Activated CD8-positive, alpha-beta memory T cell treated with anti-CD3 and anti-CD28 coated beads for 36 hours (primary cell): Measurements from ENCODE around the gene CD300A. TPM values are rescaled to one million over a fixed set of nuclear protein-coding genes. Genes with fewer than 3 reads are reported as not detected.

ENCODE experiments used
- CTCF ChIA-PET: fragments of 350-600 bp; sonication (Branson Sonifier 250); formaldehyde crosslinking; loops from one replicate; lab custom pipeline; 2021; ENCODE audit warnings: antibody characterized with exemption; lab: Charles Lee
- POLR2A ChIA-PET: fragments of 350-600 bp; sonication (Branson Sonifier 250); formaldehyde crosslinking; loops from one replicate; lab custom pipeline; 2021; ENCODE audit warnings: antibody characterized with exemption; lab: Charles Lee
- total RNA-seq, 2 experiments: library from RNA; stranded (reverse); gene quantifications; one replicate each; pipeline ENCODE4 v1.2.3, GENCODE V29; 2021

The CD300A gene
- total RNA-seq, 2 experiments from 2014 or later = 4.4 to 5.1 TPM

- ChIA-PET POLR2A (no interaction called here), CTCF (interaction anchor here (0.7 to 9.3 kb wide), 4 partner anchors 21 to 84 kb away, joined by 3 to 89 read pairs (median 3); no protein-coding TSS in a partner anchor)
Measured at GRCh38 chr17:74451557-74451956, 14.9 kb upstream of the CD300A start.

- ChIA-PET POLR2A (interaction anchor here (0.8 kb wide), 1 partner anchor 94 kb away, joined by 3 read pairs; no protein-coding TSS in a partner anchor), CTCF (interaction anchor here (0.7 to 9.3 kb wide), 2 partner anchors 23 to 73 kb away, joined by 3 to 89 read pairs; no protein-coding TSS in a partner anchor)
Measured at GRCh38 chr17:74452033-74452840, 14.2 kb upstream of the CD300A start.

GRCh38 chr17:74452841-74453661 lies 13.4 kb upstream of the CD300A start:
- POLR2A ChIA-PET = interaction anchor here (0.8 kb wide), 1 partner anchor 93 kb away, joined by 3 read pairs; no protein-coding TSS in a partner anchor
- CTCF ChIA-PET = interaction anchor here (0.7 to 9.3 kb wide), 4 partner anchors 16 to 85 kb away, joined by 3 to 89 read pairs (median 4); partner anchors contain the start of gene GPR142

GRCh38 chr17:74453665-74454196 lies 12.7 kb upstream of the CD300A start:
- ChIA-PET POLR2A (no interaction called here), CTCF (interaction anchor here (0.6 to 9.3 kb wide), 7 partner anchors 15 to 234 kb away, joined by 3 to 89 read pairs (median 4); partner anchors contain the start of gene GPR142)

- CTCF ChIA-PET = interaction anchor here (0.6 to 9.3 kb wide), 12 partner anchors 17 to 234 kb away, joined by 3 to 89 read pairs (median 3); partner anchors contain the start of gene GPR142
Measured at GRCh38 chr17:74454197-74455024, 12.0 kb upstream of the CD300A start.

GRCh38 chr17:74455025-74455545 lies 11.3 kb upstream of the CD300A start:
- ChIA-PET CTCF (interaction anchor here (0.9 to 9.3 kb wide), 8 partner anchors 17 to 235 kb away, joined by 3 to 89 read pairs (median 3); no protein-coding TSS in a partner anchor), POLR2A (no interaction called here)

More at GRCh38 chr17:74454197-74455024, 12.0 kb upstream of the CD300A start:
- POLR2A ChIA-PET = interaction anchor here (0.5 kb wide), 1 partner anchor 256 kb away, joined by 4 read pairs; no protein-coding TSS in a partner anchor

- CTCF ChIA-PET = interaction anchor here (0.9 to 9.3 kb wide), 4 partner anchors 8 to 87 kb away, joined by 3 to 89 read pairs (median 6); no protein-coding TSS in a partner anchor
- POLR2A ChIA-PET = no interaction called here
Measured at GRCh38 chr17:74455821-74456220, 10.6 kb upstream of the CD300A start.

GRCh38 chr17:74457146-74457819 lies 9.2 kb upstream of the CD300A start:
- POLR2A ChIA-PET = no interaction called here
- CTCF ChIA-PET = interaction anchor here (0.6 to 9.3 kb wide), 27 partner anchors 9 to 253 kb away, joined by 3 to 89 read pairs (median 5); partner anchors contain the start of genes GPR142 and RPL38

GRCh38 chr17:74457820-74458166 lies 8.6 kb upstream of the CD300A start:
- POLR2A ChIA-PET = no interaction called here
- CTCF ChIA-PET = interaction anchor here (0.9 to 9.3 kb wide), 22 partner anchors 10 to 254 kb away, joined by 3 to 89 read pairs (median 5); partner anchors contain the start of genes GPR142 and RPL38

- CTCF ChIA-PET = interaction anchor here (0.6 to 9.3 kb wide), 9 partner anchors 19 to 160 kb away, joined by 3 to 89 read pairs (median 5); partner anchors contain the start of gene GPR142
- POLR2A ChIA-PET = no interaction called here
Measured at GRCh38 chr17:74458835-74459234, 7.6 kb upstream of the CD300A start.

- ChIA-PET POLR2A (no interaction called here), CTCF (interaction anchor here (1.0 to 9.3 kb wide), 4 partner anchors 10 to 161 kb away, joined by 3 to 89 read pairs (median 14); partner anchors contain the start of gene GPR142)
Measured at GRCh38 chr17:74459622-74460021, 6.8 kb upstream of the CD300A start.

- ChIA-PET CTCF (interaction anchor here (1.0 kb wide), 1 partner anchor 11 kb away, joined by 3 read pairs; no protein-coding TSS in a partner anchor), POLR2A (no interaction called here)
Measured at GRCh38 chr17:74460241-74460640, 6.2 kb upstream of the CD300A start.

GRCh38 chr17:74460996-74461395 lies 5.4 kb upstream of the CD300A start:
- ChIA-PET POLR2A (no interaction called here), CTCF (interaction anchor here (1.1 kb wide), 1 partner anchor 29 kb away, joined by 3 read pairs; no protein-coding TSS in a partner anchor)

- CTCF ChIA-PET = interaction anchor here (1.1 kb wide), 1 partner anchor 29 kb away, joined by 3 read pairs; no protein-coding TSS in a partner anchor
- POLR2A ChIA-PET = no interaction called here
Measured at GRCh38 chr17:74461611-74462010, 4.8 kb upstream of the CD300A start.

GRCh38 chr17:74464730-74465377 lies 1.6 kb upstream of the CD300A start:
- CTCF ChIA-PET = no interaction called here
- POLR2A ChIA-PET = interaction anchor here (0.6 kb wide), 1 partner anchor 85 kb away, joined by 4 read pairs; no protein-coding TSS in a partner anchor
